ENCODE results near the gene DYTN.

GRCh38 chr2:206718296-206718695 is at the start of gene DYTN:
- no peak for TF ChIP-seq ZSCAN18 (CRISPR knock-in tag; IDR thresholded peaks at IDR 0.05)
- TF ChIP-seq ZNF317 (CRISPR knock-in tag; IDR thresholded peaks at IDR 0.05; ENCODE audit: borderline replicate concordance, low read depth) = no peak
- TF ChIP-seq CBFB (CRISPR knock-in tag; IDR thresholded peaks at IDR 0.05; ENCODE audit: low read depth) = no peak
- TF ChIP-seq CTCF (IDR thresholded peaks at IDR 0.05) = no peak
- no peak for TF ChIP-seq ATF2 (CRISPR knock-in tag; IDR thresholded peaks at IDR 0.05; ENCODE audit: borderline replicate concordance, low read depth)
- no peak for TF ChIP-seq ZNF512 (CRISPR knock-in tag; IDR thresholded peaks at IDR 0.05; ENCODE audit: borderline replicate concordance)
- TF ChIP-seq CREM (CRISPR knock-in tag; IDR thresholded peaks at IDR 0.05) = no peak
- no peak for TF ChIP-seq ATF6 (CRISPR knock-in tag; IDR thresholded peaks at IDR 0.05)
- no peak for TF ChIP-seq ZNF121 (CRISPR knock-in tag; IDR thresholded peaks at IDR 0.05)
